ENCODE measurements around the gene CYP4X1. TPM values are rescaled to one million over a fixed set of nuclear protein-coding genes. Genes with fewer than 3 reads are reported as not detected.
A peak's percentile ranks its signal among the peaks of the same experiment; 100 is the strongest.
"Not testable (repeated sequence)": the region's sequence is repeated elsewhere in the genome, so short reads cannot be mapped to it uniquely, and the experiment has no call there.

The CYP4X1 gene
- total RNA-seq, 1 donor from 2014 or later = not detected

DNA sequence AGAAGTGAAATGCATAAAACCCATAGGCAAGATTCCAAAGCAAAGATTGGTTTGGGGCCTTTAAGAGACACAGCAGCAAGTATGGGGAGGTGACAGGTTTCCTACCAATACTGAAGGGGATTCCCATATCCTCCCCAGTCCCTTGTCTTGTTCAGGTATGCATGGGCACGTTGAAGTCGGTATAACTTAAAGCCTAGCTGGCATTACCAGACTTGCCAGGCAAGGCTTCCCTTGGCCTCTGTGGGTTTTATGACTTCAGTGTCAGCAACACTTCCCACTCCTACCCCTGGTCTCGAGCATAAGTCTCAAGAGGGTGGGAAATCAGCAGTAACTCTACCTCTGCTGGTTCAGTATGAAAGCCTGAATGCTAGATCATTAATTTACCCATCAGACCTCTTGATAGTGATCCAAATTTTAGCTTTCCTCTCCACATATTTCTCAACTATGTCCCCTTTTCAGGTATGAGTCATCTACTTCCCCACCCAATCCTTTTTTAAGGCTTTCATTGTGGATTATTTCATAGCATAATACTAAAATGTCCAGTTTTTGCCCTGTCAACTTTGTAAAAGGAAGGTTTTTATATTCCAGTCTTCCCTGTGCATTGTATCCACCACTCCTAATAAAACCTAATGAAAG, 6.8 kb downstream of the CYP4X1 start:
- Mint-ChIP-seq H3K27me3 (peaks cover 19% of the 10 kb centered on the region), H3K4me3 (no peak overlapping the region), H3K27ac (no peak overlapping the region), H3K9me3 (no peaks in the 10 kb centered on the region), H3K36me3 (ENCODE audit: low read depth) (no peaks in the 10 kb centered on the region), H3K4me1 (no peaks in the 10 kb centered on the region)
- no peak for DNase-seq
- intact Hi-C loops (cut with micrococcal nuclease) = no loop called here

DNA sequence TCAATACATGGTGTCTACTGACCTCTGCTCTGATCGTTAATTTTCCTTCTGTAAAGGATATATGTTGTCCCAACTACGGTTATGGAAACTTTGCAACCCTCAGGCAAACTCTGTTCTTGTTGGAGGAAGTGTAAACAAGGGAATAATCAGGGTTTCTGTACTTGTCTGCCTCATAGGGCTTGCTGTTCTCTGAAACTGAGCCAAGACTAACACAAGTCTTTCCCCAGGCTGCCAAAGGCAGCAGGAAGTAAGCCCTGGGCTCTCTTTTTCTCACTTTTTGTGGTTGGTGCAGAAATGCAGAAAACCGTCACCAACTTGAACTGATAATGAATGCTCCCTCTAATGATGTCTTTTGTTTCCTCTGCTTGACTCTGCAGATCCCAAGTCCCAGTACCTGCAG, 7.6 kb downstream of the CYP4X1 start:
- intact Hi-C loops (cut with micrococcal nuclease) = no loop called here
- H3K4me1 Mint-ChIP-seq = no peaks in the 10 kb centered on the region
- H3K4me3 Mint-ChIP-seq = no peak overlapping the region
- no peaks in the 10 kb centered on the region for H3K9me3 Mint-ChIP-seq
- H3K36me3 Mint-ChIP-seq (ENCODE audit: low read depth) = no peaks in the 10 kb centered on the region
- peaks cover 13% of the 10 kb centered on the region for H3K27me3 Mint-ChIP-seq
- DNase-seq = no peak
- H3K27ac Mint-ChIP-seq = no peak overlapping the region

DNA sequence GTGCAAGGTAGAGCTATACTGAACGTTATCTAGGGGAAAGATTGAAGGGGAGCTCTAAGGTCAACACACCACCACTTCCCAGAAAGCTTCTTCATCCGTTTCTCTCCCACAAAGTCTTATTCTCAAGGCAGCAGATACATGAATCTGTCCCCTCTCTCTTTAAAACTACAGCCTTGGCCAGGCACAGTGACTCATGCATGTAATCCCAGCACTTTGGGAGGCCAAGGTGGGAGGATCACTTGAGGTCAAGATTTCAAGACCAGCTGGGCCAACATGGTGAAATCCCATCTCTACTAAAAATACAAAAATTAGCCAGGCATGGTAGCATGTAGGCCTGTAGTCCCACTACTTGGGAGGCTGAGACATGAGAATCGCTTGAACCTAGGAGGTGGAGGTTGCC, 8.1 kb downstream of the CYP4X1 start:
- no peak overlapping the region for H3K27ac Mint-ChIP-seq
- H3K27me3 Mint-ChIP-seq = peaks cover 13% of the 10 kb centered on the region
- no peaks in the 10 kb centered on the region for H3K36me3 Mint-ChIP-seq (ENCODE audit: low read depth)
- intact Hi-C loops (cut with micrococcal nuclease) = no loop called here
- no peak overlapping the region for H3K4me3 Mint-ChIP-seq
- no peaks in the 10 kb centered on the region for H3K4me1 Mint-ChIP-seq
- DNase-seq = no peak
- H3K9me3 Mint-ChIP-seq = no peaks in the 10 kb centered on the region

DNA sequence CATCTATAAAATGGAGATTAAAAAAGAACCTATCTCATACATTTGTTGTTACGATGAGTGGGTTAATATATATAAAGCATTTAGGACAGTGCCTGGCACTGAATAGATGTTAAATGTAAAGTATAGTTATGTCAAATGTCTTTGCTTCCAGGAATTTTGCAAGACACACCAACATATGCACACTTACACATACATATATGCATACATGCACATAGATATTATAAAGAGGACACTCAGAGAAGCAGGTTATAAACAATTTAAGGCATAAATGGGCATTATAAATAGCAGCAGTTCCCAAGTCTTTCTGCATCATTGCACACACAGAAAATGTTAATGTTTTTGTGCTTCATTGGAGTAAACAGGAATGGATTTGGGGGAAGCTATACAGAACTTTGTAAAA, 13.3 kb downstream of the CYP4X1 start:
- Mint-ChIP-seq H3K4me1 (no peaks in the 10 kb centered on the region), H3K36me3 (ENCODE audit: low read depth) (no peaks in the 10 kb centered on the region), H3K27me3 (peaks cover 8% of the 10 kb centered on the region), H3K9me3 (no peaks in the 10 kb centered on the region), H3K4me3 (no peak overlapping the region), H3K27ac (no peak overlapping the region)
- DNase-seq = no peak
- intact Hi-C loops (cut with micrococcal nuclease) = no loop called here

DNA sequence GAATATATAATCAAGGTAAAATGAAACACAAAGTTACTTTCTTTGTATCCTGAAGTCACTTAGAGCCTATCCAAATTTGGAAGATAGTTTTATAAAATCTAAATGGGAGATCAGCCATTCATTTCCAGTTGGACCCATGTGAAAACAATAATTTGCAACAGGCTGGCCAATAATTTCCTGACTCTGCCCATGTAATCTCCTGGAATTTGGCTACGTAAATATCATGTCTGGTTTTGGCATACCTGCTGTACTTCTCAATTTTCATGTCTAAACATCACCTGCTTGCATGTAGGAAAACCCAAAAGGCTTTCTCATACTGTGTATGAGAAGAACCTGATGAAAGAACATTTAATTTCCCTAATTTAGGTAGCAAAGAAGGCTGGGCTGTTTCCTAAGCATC, 35.9 kb downstream of the CYP4X1 start:
- DNase-seq = no peak
- intact Hi-C loops (cut with micrococcal nuclease) = no loop called here
- H3K4me1 Mint-ChIP-seq = no peaks in the 10 kb centered on the region
- no peak overlapping the region for H3K27ac Mint-ChIP-seq
- peaks cover 20% of the 10 kb centered on the region for H3K27me3 Mint-ChIP-seq
- no peaks in the 10 kb centered on the region for H3K9me3 Mint-ChIP-seq
- no peak overlapping the region for H3K4me3 Mint-ChIP-seq
- H3K36me3 Mint-ChIP-seq (ENCODE audit: low read depth) = no peaks in the 10 kb centered on the region

DNA sequence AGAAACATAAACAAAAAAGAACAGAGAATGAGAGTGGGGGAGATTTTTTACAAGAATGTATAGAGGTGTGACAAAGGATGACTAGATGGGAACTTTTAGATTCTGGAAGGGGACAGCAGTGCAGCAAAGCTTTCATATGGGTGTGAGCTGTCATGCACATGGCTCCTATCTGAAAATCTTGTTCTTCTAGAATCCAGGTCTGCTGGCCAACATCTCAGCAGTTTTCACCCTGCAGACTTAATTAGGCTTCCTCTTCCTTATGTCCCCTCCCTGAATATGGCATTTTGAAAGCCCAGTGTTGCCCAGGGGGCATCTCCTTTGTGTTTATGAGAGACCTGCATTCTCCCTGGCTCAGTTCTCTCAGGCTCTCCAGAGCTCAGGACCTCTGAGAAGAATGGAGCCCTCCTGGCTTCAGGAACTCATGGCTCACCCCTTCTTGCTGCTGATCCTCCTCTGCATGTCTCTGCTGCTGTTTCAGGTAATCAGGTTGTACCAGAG, 43.7 kb downstream of the CYP4X1 start, which contains the start of gene CYP4Z1:
TSS of gene CYP4Z1 (plus strand) at position 135 of the 498 bp plus-strand sequence. CDS start at position 395, 260 bp downstream.
- Mint-ChIP-seq H3K27ac (no peak within 1 kb of the TSS), H3K9me3 (no peaks in the 10 kb centered on the region), H3K27me3 (peaks cover 30% of the 10 kb centered on the region), H3K4me3 (no peak within 1 kb of the TSS), H3K4me1 (no peaks in the 10 kb centered on the region), H3K36me3 (ENCODE audit: low read depth) (no peaks in the 10 kb centered on the region)
- DNase-seq = no peak
- intact Hi-C loops (cut with micrococcal nuclease) = no loop called here

DNA sequence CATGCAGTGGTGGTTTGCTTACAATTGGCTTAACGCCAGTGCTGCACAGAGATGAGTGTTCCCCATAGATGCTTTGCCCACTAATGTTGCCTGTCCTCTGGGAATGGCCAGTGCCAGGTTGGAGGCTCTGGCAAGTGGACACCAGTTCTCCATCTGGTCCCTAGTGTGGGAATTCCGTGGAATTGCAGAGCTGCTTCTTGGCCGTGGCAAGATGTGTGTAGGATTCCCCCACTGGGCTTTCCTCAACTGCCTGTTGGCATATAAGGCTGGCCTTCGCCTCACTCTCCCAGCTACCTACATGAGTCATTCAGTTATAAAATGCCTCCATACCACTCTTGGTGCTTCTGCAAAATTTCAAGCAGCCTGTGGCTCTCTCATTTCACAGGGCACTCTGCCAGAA, 45.6 kb downstream of the CYP4X1 start:
- intact Hi-C loops (cut with micrococcal nuclease); H3K36me3 Mint-ChIP-seq (ENCODE audit: low read depth); H3K9me3 Mint-ChIP-seq; H3K27ac Mint-ChIP-seq; H3K4me1 Mint-ChIP-seq; H3K4me3 Mint-ChIP-seq: not testable (repeated sequence)
- H3K27me3 Mint-ChIP-seq = peaks cover 25% of the 10 kb centered on the region
- DNase-seq = peak; percentile 25

DNA sequence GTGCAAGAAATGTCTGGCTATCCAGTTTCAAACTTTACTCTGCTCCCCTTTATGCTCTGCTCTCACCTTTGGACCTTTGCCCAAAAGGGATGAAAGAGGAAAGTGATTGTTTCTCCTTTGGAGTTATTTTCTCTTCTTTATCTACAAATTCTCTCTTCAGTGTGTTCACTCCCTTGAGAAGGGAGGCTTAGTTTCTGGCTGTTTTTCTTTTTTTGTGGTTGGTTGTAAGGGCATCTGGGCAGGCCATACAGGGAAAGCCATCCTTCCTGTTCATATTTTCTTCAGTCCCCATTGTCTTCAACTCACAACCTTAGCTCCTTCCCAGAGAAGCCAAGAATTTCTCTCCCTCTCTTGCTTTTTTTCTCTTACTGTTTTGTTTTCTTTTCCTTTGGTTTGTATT, 46.0 kb downstream of the CYP4X1 start:
- H3K36me3 Mint-ChIP-seq (ENCODE audit: low read depth); H3K4me3 Mint-ChIP-seq; intact Hi-C loops (cut with micrococcal nuclease); DNase-seq; H3K9me3 Mint-ChIP-seq; H3K4me1 Mint-ChIP-seq; H3K27ac Mint-ChIP-seq: not testable (repeated sequence)
- peaks cover 22% of the 10 kb centered on the region for H3K27me3 Mint-ChIP-seq

DNA sequence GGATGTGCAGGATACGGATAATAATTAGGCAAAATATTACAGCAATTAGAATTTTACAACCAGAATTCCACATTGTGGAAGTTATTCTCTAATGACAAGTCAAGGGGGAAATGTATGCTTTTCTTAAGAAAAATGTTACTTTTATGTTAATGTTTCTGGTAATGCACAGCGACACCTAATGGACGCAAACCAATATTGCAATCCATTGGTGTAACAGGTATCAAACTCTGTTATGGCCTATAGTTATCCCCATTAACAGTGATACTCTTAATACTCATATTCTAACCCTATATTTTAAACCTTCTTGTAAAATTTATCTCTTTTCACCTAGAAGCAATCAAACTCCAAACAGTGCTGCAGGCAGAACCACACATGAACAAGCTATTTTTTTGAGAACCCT, 65.9 kb downstream of the CYP4X1 start:
- H3K27ac Mint-ChIP-seq; H3K4me3 Mint-ChIP-seq; H3K36me3 Mint-ChIP-seq (ENCODE audit: low read depth); intact Hi-C loops (cut with micrococcal nuclease); H3K4me1 Mint-ChIP-seq; H3K9me3 Mint-ChIP-seq; H3K27me3 Mint-ChIP-seq: not testable (repeated sequence)
- peak; percentile 79 for DNase-seq

DNA sequence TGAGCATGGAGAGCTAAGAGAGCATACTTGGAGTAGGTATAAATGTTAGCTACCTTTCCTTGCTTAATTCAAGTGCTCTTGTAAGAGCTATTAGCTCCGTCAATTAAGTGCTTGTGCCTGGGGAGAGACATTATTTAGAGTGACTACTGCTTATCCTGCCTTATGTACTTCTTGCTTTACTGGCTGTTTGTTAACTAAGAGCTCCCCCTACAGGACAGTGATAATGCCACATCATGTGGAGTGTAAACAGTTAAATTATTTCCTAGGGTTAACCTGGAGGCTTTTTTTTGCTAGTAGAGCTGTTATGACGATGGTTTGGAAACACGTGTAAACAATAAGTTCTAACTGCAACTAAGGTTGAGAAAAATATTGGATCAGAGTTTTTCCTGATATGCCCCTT, 68.0 kb downstream of the CYP4X1 start:
- H3K27me3 Mint-ChIP-seq; H3K36me3 Mint-ChIP-seq (ENCODE audit: low read depth); H3K4me3 Mint-ChIP-seq; intact Hi-C loops (cut with micrococcal nuclease); H3K9me3 Mint-ChIP-seq; H3K27ac Mint-ChIP-seq; DNase-seq; H3K4me1 Mint-ChIP-seq: not testable (repeated sequence)

Other genes with a start within 250 kb of the CYP4X1 start
- gene CYP4B1, start 224.6 kb upstream of the CYP4X1 start, total RNA-seq = not detected in 2 replicates
- not detected in 2 replicates for gene CYP4A11, start 82.2 kb upstream of the CYP4X1 start, total RNA-seq
- gene CYP4Z1, start 43.6 kb downstream of the CYP4X1 start, total RNA-seq = not detected in 2 replicates
- gene CYP4A22, start 113.8 kb downstream of the CYP4X1 start, total RNA-seq = not detected in 2 replicates
- gene PDZK1IP1, start 166.4 kb downstream of the CYP4X1 start, total RNA-seq = not detected in 2 replicates
- gene TAL1, start 208.6 kb downstream of the CYP4X1 start, total RNA-seq = not detected in 2 replicates